ENCODE measurements around the gene FTH1. TPM values are rescaled to one million over a fixed set of nuclear protein-coding genes. Genes with fewer than 3 reads are reported as not detected.
A peak's percentile ranks its signal among the peaks of the same experiment; 100 is the strongest.

The FTH1 gene
- total RNA-seq, 1 donor from 2014 or later, result 1,669 TPM

DNA sequence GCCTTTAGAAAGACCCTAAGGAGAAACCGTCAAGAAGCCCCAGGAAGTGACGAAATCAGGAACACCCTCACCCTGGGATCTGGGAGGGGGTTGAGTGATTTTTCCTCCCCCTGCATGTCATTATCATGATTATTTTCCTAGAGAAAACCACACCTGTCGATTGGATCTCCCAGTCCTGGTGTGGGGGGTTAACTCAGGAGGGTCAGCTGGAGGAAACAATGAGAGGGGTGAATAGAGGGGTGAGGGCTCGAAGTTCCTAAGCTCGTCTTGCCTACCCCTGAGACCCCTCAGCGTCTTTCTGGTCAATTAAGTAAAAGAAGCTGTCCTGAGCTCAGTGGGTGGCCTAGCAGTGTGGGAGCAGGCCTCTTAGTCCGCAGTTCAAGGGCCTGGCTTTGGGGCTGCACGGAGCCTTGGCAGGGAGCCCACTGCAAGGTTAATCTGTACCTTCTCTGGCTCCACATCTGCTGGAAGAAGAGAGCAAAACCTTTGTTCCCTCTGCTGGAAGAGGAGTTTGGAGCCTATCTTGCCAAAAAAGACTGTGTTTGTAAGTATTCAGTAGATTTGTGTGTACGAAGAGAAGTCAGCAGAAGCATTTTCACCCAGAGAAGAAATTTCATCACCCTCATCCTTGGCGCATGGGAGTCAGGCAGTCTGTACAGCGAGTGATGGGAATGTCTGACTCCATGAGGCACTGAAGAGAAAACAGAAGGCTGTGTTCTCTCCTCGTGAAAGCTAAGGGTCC, 34.2 kb upstream of the FTH1 start:
- H3K4me3 Mint-ChIP-seq (ENCODE audit: low read depth), result no peak overlapping the region
- peaks cover 10% of the 10 kb centered on the region for H3K36me3 Mint-ChIP-seq (ENCODE audit: insufficient read depth)
- H3K4me1 Mint-ChIP-seq (ENCODE audit: low read depth), result peaks cover 15% of the 10 kb centered on the region
- peak overlapping the region; percentile 74 for H3K27ac Mint-ChIP-seq
- TF ChIP-seq, protein P1, sequence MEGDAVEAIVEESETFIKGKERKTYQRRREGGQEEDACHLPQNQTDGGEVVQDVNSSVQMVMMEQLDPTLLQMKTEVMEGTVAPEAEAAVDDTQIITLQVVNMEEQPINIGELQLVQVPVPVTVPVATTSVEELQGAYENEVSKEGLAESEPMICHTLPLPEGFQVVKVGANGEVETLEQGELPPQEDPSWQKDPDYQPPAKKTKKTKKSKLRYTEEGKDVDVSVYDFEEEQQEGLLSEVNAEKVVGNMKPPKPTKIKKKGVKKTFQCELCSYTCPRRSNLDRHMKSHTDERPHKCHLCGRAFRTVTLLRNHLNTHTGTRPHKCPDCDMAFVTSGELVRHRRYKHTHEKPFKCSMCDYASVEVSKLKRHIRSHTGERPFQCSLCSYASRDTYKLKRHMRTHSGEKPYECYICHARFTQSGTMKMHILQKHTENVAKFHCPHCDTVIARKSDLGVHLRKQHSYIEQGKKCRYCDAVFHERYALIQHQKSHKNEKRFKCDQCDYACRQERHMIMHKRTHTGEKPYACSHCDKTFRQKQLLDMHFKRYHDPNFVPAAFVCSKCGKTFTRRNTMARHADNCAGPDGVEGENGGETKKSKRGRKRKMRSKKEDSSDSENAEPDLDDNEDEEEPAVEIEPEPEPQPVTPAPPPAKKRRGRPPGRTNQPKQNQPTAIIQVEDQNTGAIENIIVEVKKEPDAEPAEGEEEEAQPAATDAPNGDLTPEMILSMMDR (IDR thresholded peaks at IDR 0.05; ENCODE audit: unreplicated experiment), result no peak
- DNase-seq (ENCODE audit: low spot score, unreplicated experiment), result no peak
- no peaks in the 10 kb centered on the region for H3K27me3 Mint-ChIP-seq
- H3K9me3 Mint-ChIP-seq (ENCODE audit: low read depth), result peaks cover 11% of the 10 kb centered on the region

DNA sequence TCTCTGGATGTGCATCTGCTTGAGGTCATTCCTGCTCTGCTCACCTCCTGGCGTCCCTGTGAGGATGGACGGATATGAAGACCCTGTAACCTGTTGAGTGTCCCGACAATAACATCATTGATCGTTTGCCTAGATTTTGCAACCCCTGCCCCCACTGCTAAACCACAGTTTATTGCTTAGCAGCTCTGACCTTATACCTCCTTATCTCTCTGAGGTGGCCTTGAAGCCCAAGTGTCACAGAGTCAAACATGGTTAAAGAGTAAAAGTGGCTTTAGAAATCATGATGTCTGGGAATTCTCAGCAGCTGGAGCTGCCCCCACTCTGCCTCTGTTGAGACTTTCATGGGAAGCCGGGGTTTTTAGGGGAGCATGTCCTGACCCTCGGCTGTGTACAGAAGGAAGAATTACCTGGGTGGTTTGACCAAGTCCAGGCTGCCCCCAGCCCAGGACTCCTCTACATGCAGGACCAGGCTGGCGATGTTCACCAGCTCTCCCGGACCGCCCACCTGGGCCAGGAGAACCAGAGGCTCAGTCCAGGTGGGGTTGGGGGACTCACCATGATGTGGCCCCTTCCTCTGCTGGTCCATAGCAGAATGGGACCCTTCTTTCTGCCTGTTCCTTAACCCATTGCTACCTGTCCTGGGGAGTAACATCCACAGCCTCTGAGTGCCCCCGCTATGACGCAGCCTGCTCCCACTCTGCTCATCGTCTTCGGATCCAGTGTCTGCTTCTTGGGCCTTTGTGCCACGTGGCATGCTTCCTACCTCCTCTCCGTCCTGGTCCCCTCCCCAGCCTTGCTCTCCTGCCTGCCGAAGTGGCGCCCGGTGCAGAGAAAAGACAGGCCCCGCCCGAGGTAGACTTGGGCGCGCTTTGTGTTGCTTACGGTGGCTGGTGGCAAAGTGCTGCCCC, 33.4 kb upstream of the FTH1 start:
- DNase-seq (ENCODE audit: low spot score, unreplicated experiment), result no peak
- Mint-ChIP-seq H3K27ac (no peak overlapping the region), H3K36me3 (ENCODE audit: insufficient read depth) (peaks cover 10% of the 10 kb centered on the region), H3K27me3 (no peaks in the 10 kb centered on the region), H3K4me3 (ENCODE audit: low read depth) (no peak overlapping the region), H3K9me3 (ENCODE audit: low read depth) (peaks cover 11% of the 10 kb centered on the region), H3K4me1 (ENCODE audit: low read depth) (peaks cover 15% of the 10 kb centered on the region)
- TF ChIP-seq, protein P1 (IDR thresholded peaks at IDR 0.05; ENCODE audit: unreplicated experiment), result no peak

DNA sequence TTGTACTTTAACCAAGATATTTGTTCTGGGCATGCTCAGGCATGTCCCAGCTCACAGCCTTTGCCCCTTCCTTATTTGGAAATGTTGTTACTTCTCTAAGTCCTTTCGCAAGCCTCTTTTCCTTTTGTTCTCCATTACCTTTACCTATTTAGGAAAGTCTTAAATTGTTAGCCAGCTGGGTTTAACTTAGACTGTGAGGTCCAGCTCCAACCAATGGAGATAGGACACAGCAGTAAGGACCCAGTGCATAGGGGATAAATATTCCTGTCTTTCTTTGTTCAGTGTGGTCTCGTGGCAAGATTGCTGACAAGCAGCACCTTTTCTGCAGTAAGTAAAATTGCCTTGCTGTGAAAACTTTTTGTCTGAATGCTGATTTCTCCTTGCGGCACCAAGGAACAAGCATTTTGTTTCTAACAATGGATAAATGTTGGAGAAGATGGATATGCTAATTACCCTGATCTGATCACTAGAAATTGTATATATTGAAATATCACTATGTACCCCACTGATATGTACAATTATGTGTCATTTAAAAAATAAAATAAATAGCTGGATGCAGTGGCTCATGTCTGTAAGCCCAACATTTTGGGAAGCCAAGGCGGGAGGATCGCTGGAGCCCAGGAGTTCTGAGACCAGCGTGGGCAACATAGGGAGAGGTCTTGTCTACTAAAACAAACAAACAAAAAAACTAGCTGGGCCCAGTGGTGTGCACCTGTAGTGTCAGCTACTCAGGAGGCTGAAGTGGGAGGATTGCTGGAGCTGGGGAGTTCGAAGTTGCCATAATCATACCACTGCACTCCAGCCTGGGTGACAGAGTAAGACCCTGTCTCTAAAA, 31.9 kb upstream of the FTH1 start:
- peaks cover 10% of the 10 kb centered on the region for H3K36me3 Mint-ChIP-seq (ENCODE audit: insufficient read depth)
- peaks cover 11% of the 10 kb centered on the region for H3K9me3 Mint-ChIP-seq (ENCODE audit: low read depth)
- no peaks in the 10 kb centered on the region for H3K27me3 Mint-ChIP-seq
- no peak overlapping the region for H3K27ac Mint-ChIP-seq
- peaks cover 18% of the 10 kb centered on the region for H3K4me1 Mint-ChIP-seq (ENCODE audit: low read depth)
- TF ChIP-seq, protein P1 (IDR thresholded peaks at IDR 0.05; ENCODE audit: unreplicated experiment), result no peak
- DNase-seq (ENCODE audit: low spot score, unreplicated experiment), result no peak
- H3K4me3 Mint-ChIP-seq (ENCODE audit: low read depth), result no peak overlapping the region

DNA sequence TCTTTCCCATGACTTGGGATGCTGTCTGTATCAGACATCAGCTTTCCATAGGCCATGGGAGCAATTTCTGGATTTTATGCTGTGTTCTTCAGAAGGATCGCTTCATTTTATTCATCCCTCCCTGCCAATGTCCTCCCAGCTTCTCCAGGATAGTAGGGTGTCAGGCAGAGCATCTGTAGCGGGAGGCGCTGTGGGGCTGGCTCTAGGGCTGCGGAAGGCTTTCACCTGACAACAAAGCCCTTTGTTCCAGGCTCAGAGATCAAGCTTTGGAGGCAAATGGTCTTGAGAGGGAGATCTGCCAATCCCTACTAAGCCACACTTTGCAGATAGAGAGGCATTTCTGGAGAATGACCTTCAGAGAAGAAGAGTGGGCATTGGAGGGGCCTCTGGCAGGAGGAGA, 29.5 kb upstream of the FTH1 start:
- no peak overlapping the region for H3K4me3 Mint-ChIP-seq (ENCODE audit: low read depth)
- H3K9me3 Mint-ChIP-seq (ENCODE audit: low read depth), result peaks cover 11% of the 10 kb centered on the region
- TF ChIP-seq, protein P1 (IDR thresholded peaks at IDR 0.05; ENCODE audit: unreplicated experiment), result no peak
- H3K27me3 Mint-ChIP-seq, result no peaks in the 10 kb centered on the region
- peaks cover 16% of the 10 kb centered on the region for H3K4me1 Mint-ChIP-seq (ENCODE audit: low read depth)
- DNase-seq (ENCODE audit: low spot score, unreplicated experiment), result no peak
- H3K27ac Mint-ChIP-seq, result no peak overlapping the region
- H3K36me3 Mint-ChIP-seq (ENCODE audit: insufficient read depth), result peaks cover 10% of the 10 kb centered on the region

DNA sequence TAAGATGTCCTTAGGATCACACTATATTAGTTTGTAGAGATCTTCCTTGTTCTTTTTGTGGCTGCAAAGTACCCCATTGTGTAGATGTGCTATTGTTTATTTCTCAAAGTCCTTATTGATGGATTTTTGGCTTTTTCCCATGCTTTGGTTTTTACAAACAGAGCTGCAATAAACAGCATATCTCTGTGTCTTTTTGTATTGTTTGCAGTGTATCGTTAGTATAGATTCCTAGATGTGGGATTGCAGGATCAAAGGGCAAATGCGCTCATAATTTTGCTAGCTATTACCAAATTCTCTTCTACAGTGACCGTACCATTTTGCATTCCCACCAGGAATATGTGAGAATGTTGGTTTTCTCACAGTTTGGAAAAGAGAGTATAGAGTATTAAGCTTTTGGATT, 27.5 kb upstream of the FTH1 start:
- Mint-ChIP-seq H3K4me1 (ENCODE audit: low read depth) (peaks cover 4% of the 10 kb centered on the region), H3K4me3 (ENCODE audit: low read depth) (no peak overlapping the region), H3K9me3 (ENCODE audit: low read depth) (peaks cover 14% of the 10 kb centered on the region), H3K36me3 (ENCODE audit: insufficient read depth) (peaks cover 8% of the 10 kb centered on the region), H3K27me3 (no peaks in the 10 kb centered on the region), H3K27ac (no peak overlapping the region)
- TF ChIP-seq, protein P1 (IDR thresholded peaks at IDR 0.05; ENCODE audit: unreplicated experiment), result no peak
- no peak for DNase-seq (ENCODE audit: low spot score, unreplicated experiment)
